MM.1S (cell line): ENCODE data around the gene SPINK8.

Experiments
- CTCF ChIP-seq: fragments of 300-600 bp; sonication (generic); IDR thresholded peaks from 2 replicates; pipeline ENCODE4 v1.5.1; 2016; ENCODE audit warnings: antibody characterized with exemption, low read length, mixed read lengths
- EZH2 ChIP-seq: fragments of 300-600 bp; sonication (generic); optimal IDR thresholded peaks from 2 replicates; pipeline ENCODE3; 2017; ENCODE audit warnings: low read depth, mild to moderate bottlenecking, antibody characterized with exemption, low read length, mixed read lengths

- TF ChIP-seq CTCF, result no peak
- TF ChIP-seq EZH2, result no peak
These were observed 20.5 kb upstream of the SPINK8 start for GRCh38 chr3:48353987-48354386.
